Bronchial epithelial cell (primary cell): ENCODE measurements around the gene HTR5A. TPM values are rescaled to one million over a fixed set of nuclear protein-coding genes. Genes with fewer than 3 reads are reported as not detected.

ENCODE experiments used
- DNase-seq: peaks from one replicate; pipeline ENCODE4 v3.0.0-alpha.2; 2010; ENCODE audit warnings: low read depth
- FAIRE-seq: peaks from 2 replicates; lab custom pipeline; 2011; peaks lifted over from hg19 to GRCh38; lab: Jason Lieb, UNC
- H3K27me3 ChIP-seq: 2 replicates; pipeline ENCODE4 v1.5.1; 2011; ENCODE audit warnings: low read length; ENCODE audit not compliant: control insufficient read depth, insufficient read depth
- H3K36me3 ChIP-seq: 2 replicates; pipeline ENCODE4 v1.5.1; 2011; ENCODE audit warnings: low read length; ENCODE audit not compliant: control insufficient read depth, insufficient read depth
- H3K4me3 ChIP-seq: 2 replicates; pipeline ENCODE4 v1.5.1; 2011; ENCODE audit warnings: mild to moderate bottlenecking, low read depth, low read length, control low read depth
- total RNA-seq: library from RNA; depleted of rRNA; stranded (reverse); fragments of >200 nt; gene quantifications from 2 replicates; pipeline ENCODE4 v1.2.1, GENCODE V29; 2014
- TF ChIP-seq, protein P1 (sequence below): IDR thresholded peaks from 2 replicates; pipeline ENCODE4 v1.5.1; 2011; ENCODE audit warnings: mild to moderate bottlenecking, moderate library complexity, low read length, control low read depth, inconsistent platforms; ENCODE audit not compliant: insufficient read depth, severe bottlenecking

Gene HTR5A
- total RNA-seq, 1 donor from 2014 or later = not detected

DNA sequence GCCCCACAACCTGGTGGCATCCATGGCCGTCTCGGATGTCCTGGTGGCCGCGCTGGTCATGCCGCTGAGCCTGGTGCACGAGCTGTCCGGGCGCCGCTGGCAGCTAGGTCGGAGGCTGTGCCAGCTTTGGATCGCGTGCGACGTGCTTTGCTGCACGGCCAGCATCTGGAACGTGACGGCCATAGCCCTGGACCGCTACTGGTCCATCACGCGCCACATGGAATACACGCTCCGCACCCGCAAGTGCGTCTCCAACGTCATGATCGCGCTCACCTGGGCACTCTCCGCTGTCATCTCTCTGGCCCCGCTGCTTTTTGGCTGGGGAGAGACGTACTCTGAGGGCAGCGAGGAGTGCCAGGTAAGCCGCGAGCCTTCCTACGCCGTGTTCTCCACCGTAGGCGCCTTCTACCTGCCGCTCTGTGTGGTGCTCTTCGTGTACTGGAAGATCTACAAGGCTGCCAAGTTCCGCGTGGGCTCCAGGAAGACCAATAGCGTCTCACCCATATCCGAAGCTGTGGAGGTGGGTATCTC is 1.1 kb downstream of the HTR5A start:
- FAIRE-seq (no peak), DNase-seq (no peak)
- H3K4me3 ChIP-seq = no peak overlapping the region
- peaks cover 2% of the 10 kb centered on the region for H3K27me3 ChIP-seq
- TF ChIP-seq, protein P1, sequence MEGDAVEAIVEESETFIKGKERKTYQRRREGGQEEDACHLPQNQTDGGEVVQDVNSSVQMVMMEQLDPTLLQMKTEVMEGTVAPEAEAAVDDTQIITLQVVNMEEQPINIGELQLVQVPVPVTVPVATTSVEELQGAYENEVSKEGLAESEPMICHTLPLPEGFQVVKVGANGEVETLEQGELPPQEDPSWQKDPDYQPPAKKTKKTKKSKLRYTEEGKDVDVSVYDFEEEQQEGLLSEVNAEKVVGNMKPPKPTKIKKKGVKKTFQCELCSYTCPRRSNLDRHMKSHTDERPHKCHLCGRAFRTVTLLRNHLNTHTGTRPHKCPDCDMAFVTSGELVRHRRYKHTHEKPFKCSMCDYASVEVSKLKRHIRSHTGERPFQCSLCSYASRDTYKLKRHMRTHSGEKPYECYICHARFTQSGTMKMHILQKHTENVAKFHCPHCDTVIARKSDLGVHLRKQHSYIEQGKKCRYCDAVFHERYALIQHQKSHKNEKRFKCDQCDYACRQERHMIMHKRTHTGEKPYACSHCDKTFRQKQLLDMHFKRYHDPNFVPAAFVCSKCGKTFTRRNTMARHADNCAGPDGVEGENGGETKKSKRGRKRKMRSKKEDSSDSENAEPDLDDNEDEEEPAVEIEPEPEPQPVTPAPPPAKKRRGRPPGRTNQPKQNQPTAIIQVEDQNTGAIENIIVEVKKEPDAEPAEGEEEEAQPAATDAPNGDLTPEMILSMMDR = no peak
- no peaks in the 10 kb centered on the region for H3K36me3 ChIP-seq

DNA sequence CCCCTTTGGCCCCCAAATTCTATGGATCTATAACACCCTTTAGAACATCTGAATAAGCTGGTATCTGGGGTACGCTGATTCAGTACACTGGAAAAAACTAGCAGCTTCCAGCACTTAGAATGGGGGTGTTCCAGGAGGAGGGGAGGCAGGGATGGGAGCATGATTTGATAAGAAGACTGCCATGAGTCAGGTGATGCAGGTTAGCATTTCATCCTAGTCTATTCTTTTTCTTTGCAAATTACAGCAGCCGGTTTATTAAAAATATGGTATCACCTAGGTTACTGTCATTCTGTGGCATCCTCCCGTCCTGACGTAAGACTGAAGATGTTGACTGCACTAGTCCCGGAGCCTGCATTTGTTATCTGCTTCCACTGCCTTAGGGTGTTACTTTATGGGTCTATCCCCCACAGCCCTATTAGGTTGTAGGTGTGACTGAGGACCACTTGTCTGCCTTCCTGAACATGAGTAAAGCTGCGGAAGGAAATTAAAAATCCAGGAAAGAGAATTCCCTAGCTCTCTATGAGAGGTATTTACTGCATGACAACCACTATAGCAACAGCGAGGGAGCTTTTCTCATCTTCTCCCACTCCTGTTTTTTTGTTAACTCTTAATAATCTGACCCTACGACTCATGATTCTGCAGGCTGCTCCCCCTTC is 1.9 kb downstream of the HTR5A start:
- FAIRE-seq (no peak), DNase-seq (no peak)
- peaks cover 2% of the 10 kb centered on the region for H3K27me3 ChIP-seq
- no peaks in the 10 kb centered on the region for H3K36me3 ChIP-seq
- TF ChIP-seq, protein P1 = no peak
- no peak overlapping the region for H3K4me3 ChIP-seq

DNA sequence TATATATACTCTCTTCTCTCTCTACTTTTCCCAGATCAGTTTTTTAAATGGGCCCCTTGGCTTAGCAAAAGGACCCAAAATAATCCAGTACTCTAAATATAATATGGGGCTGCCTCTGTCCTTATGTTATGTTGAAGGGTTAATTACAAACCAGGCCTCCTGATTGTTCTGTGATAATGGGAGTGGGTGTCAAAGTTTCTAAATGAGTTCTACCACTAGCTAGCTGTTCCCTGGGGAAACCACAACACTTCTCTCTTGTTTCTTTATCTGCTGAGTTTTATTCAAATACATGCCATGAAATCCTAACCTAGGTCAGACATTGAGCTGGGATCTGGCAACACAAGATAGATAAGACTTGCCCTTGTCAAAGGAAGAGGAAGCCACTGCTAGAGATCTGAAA is 3.8 kb downstream of the HTR5A start:
- Histone ChIP-seq H3K27me3 (peaks cover 2% of the 10 kb centered on the region), H3K4me3 (no peak overlapping the region), H3K36me3 (no peaks in the 10 kb centered on the region)
- TF ChIP-seq, protein P1 = no peak
- FAIRE-seq (no peak), DNase-seq (no peak)

DNA sequence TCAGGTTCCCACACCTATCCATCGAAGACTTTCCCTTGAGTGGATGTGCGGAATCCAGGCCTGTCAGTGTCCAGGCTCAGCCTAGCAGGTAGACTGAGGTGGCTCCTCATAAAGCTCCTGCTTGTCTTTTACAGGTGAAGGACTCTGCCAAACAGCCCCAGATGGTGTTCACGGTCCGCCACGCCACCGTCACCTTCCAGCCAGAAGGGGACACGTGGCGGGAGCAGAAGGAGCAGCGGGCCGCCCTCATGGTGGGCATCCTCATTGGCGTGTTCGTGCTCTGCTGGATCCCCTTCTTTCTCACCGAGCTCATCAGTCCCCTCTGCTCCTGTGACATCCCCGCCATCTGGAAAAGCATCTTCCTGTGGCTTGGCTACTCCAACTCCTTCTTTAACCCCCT is 13.9 kb downstream of the HTR5A start:
- FAIRE-seq (no peak), DNase-seq (no peak)
- H3K36me3 ChIP-seq = no peaks in the 10 kb centered on the region
- no peaks in the 10 kb centered on the region for H3K27me3 ChIP-seq
- no peak overlapping the region for H3K4me3 ChIP-seq
- TF ChIP-seq, protein P1 = no peak

DNA sequence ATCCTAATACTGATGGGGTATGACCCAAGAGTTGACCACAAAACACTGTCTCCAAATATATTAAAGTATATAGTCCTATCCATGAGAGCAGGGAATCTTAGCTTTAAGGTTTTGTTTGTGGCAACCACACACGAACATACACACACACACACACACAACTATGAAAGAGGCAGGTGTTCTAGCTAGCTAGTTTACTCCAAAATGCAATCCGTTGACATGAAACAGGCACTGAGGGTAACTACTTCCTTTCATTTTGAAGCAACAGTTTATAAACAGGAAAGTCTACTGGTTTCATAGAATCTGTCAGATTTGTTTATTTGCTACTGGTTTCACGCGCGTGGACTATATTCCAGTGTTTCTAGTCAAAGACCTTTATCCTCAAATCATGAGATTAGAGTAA is 14.8 kb downstream of the HTR5A start:
- DNase-seq = no peak
- FAIRE-seq = no peak
- TF ChIP-seq, protein P1 = no peak
- Histone ChIP-seq H3K4me3 (no peak overlapping the region), H3K36me3 (no peaks in the 10 kb centered on the region), H3K27me3 (no peaks in the 10 kb centered on the region)
